ENCODE measurements around the gene B4GALNT2.

B4GALNT2 gene

GRCh38 chr17:49216482-49216881 is 83.9 kb downstream of the B4GALNT2 start:
- DNase-seq = no peak

GRCh38 chr17:49216953-49217650 is 84.5 kb downstream of the B4GALNT2 start:
- DNase-seq = no peak

- DNase-seq = peak; percentile 46
Observed at GRCh38 chr17:49217651-49218413, 85.3 kb downstream of the B4GALNT2 start.

GRCh38 chr17:49218941-49219913 is 86.7 kb downstream of the B4GALNT2 start:
- DNase-seq = no peak

GRCh38 chr17:49219987-49220386 is 87.4 kb downstream of the B4GALNT2 start:
- DNase-seq = no peak

GRCh38 chr17:49223168-49223516 is 90.6 kb downstream of the B4GALNT2 start:
- no peak for DNase-seq

- peak; percentile 82 for DNase-seq
Observed at GRCh38 chr17:49223517-49224197, 91.1 kb downstream of the B4GALNT2 start.

- peak; percentile 60 for DNase-seq
Observed at GRCh38 chr17:49224198-49224996, 91.8 kb downstream of the B4GALNT2 start.

GRCh38 chr17:49224997-49225337 is 92.4 kb downstream of the B4GALNT2 start:
- no peak for DNase-seq

- DNase-seq = no peak
Observed at GRCh38 chr17:49225554-49226236, 93.1 kb downstream of the B4GALNT2 start.

All from activated CD4-positive, alpha-beta T cell treated with anti-CD3 and anti-CD28 coated beads for 48 hours (primary cell).